HG03103 (cell line): ENCODE measurements around the gene FKBP14.

Experiments used
- ATAC-seq: cut with Tn5 transposase; IDR thresholded peaks from one replicate; pipeline ENCODE4 v1.9.1; 2021; ENCODE audit warnings: low read depth; ENCODE audit not compliant: unreplicated experiment

FKBP14 gene

DNA sequence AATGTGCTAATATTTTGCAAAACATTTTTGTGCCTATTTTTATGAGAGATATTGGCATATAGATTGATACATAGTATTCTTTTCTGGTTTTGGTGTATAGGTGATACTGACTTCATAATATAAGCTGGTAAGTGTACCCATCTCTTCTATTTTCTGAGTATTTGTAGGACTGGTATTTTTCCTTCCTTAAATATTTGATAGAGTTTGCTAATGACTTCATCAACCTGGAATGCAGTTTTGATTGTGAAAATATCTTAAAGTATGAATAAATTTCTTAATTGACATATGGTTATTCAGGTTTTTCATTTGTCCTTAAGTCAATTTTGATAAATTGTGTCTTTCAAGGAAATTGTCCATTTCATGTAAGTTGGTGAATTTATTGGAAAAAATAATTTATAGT is 30.9 kb downstream of the FKBP14 start:
- no peak for ATAC-seq

DNA sequence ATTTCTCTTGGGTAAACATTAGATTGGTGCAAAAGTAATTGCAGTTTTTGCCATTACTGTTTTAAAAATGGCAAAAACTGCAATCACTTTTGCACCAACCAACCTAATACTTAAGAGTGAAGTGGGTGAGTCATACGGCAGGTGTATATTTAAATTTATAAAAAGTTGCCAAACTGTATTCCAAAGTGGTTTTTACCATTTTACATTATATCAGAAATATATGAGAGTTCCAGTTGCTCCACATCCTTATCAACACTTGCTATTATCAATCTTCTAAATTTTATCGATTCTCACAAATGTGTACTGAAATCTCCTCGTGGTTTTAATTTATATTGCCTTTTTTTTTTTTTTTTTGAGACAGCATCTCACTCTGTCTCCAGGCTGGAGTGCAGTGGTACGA is 33.4 kb downstream of the FKBP14 start:
- no peak for ATAC-seq

DNA sequence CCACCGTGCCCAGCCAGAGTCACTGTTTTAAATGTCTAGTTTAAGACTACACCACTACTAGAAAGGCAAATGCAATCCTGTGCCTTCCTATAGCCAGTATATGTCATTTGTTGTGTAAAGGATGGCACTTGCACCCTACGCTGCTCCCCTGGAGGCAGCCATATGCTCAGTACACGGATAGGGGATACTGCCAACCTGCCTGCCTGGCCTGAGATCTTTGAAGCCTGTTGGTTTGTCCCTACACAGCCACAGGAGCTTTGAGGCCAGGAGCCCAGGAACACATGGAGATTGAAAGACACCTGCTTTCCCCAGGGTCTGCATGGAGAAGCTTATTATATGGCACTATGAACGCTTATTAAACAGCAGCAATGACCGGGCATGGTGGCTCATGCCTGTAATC is 34.6 kb downstream of the FKBP14 start:
- no peak for ATAC-seq

DNA sequence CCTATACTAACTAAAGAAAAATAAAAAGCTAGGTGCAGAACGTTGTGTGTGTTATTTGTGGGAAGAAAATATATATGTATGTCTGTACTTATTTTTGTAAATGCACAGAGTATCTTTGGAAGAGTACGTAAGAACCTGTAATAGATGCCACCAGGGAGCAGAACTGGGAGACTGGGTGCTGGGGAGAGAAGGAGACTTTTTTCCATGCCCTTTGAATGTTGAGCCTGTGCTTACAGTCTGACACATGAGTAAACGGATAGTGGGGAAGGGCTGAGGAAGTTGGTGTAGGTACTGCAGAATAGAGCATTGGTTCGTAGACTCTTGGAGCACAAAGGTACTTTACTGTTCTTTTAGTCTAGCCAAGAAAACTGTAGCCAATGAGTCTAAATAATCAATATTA is 35.6 kb downstream of the FKBP14 start:
- ATAC-seq, result no peak

DNA sequence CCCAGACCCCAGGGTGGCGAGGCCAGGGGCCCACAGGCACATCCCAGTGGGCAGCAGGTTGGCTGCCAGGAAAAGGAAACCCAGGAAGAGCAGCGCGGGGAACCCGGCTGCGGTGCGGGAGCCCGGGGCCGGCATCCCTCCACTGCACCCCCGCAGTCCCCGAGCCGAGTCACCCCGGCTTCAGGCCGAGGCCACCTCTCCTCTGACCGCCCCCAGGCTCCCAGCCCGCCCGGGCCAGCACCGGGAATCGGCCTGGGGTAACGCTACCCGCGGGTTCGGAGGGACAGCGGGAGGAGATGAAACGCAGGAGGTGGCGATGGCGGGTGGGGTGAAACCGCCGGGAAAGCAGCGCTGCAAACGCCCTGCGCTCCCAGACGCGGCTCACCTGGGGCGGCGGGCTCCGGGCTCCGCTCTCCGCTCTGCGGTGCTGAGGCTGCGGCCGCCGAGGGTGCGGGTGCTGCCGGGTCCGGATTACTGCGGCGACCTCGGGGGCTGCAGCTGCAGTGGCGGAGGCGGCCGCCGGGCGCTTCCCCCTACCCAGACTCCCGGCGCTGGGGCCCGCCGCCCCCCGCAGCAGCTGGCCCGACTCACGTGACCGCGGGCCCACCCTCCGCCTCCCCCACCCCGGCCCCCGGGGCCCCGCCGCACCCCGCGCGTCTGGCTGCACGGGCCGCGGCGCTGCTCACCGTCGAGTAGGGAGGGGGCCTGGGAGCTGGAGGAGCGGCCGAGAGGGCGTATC is 37.1 kb downstream of the FKBP14 start, which contains the start of gene SCRN1:
Gene SCRN1 (minus strand): TSS at position 545 of the 739 bp plus-strand sequence. CDS start 20,734 bp downstream, outside the sequence.
- ATAC-seq, result peak; percentile 37

DNA sequence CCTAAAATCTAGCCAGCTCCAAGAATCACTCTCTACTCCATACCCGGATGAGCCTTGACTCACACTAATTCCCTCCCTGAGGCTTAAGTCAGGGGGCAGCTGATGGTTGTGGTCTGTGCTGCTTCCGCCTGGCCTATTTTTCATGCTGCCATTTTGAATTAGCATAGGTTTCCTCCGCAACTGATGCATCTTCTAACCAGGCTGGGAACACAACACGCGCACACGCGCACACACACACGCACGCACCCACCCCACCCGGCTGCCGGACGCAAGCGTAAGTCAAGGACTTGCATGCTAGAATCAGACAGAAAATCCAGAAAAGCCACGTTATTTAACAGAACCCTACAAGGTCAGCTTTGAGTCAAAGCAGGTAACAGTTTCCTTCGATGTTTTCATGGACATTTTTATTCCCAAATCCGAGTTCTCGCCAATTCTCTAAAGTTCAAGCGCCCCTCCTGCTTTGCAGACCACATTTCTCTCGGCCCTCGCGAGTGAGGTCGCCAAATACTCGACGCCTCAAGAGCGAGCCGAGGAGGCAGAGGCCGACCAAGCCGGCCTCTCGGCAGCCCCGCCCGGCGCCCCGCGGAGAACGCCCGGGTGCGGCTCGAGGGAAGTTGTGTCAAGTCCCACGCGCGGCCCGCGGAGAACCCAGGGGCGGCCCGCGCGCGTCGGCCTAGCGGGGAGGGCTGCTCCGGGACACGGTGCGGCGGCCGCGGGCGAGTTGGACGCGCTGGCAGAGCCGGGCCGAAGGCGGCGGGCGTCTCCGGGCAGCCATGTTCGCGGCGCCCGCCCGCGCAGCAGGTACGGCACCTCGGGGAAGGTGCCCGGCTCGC is 37.9 kb downstream of the FKBP14 start:
- ATAC-seq, result peak; percentile 22

DNA sequence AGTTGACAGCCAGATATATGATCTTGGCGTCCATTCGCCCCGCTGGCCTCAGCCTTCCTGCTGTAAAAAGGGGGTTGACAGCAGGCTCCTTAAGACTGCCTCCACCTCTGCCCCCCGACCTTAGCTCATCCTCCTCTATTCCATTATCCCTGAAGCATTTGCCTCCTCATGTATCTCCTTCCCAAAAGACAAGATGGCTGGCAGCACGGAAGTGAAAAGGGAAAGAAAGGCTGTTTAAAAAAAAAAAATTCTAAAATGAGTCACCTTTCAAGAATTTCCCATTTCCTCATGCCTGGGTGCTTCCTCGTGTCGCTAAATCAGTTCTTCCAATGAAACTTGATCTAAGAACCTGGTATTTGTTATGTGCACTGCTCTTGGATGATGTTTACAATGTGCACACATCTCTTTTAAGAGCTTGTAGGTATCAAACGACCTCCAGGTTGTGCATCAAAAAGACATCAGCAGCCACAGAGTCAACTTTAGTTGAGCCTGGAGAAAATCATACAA is 38.6 kb downstream of the FKBP14 start:
- ATAC-seq, result no peak

DNA sequence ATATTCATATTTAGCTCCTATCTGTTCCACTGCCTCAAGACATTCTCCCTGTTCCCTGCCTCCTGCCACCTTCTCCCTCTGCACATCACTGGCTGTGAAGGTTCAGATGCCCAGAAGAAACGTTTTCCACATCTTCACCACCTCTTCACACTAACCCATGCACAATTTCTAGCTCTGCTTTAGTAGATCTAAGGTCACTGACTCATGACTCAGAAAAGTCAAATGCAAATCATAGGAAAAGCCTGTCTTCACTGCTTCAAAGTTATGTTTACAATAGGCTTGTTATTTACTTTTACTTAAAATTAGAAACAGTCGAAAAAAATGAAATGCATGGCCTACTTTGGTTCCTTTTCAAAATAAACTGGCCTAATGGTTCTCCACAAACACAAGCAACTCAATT is 39.4 kb downstream of the FKBP14 start:
- no peak for ATAC-seq

DNA sequence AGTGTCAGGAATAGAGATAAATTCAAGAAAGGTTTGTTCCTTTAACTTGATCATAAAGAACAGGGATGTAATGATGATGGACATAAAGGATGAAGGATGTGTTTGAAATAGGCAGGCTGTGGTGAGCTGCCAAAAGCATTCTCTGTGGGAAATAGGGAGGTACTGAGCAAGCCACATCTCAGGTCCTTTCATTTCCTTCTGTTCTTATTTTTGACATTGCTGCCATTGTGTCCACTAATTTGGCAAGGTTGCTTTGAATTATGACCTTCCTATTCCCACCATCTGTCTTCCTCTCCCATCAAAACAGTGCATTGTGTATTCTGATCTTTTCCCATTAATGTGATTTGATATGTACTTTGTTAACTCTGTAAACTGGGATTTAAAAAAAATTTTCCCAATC is 46.4 kb downstream of the FKBP14 start:
- no peak for ATAC-seq

DNA sequence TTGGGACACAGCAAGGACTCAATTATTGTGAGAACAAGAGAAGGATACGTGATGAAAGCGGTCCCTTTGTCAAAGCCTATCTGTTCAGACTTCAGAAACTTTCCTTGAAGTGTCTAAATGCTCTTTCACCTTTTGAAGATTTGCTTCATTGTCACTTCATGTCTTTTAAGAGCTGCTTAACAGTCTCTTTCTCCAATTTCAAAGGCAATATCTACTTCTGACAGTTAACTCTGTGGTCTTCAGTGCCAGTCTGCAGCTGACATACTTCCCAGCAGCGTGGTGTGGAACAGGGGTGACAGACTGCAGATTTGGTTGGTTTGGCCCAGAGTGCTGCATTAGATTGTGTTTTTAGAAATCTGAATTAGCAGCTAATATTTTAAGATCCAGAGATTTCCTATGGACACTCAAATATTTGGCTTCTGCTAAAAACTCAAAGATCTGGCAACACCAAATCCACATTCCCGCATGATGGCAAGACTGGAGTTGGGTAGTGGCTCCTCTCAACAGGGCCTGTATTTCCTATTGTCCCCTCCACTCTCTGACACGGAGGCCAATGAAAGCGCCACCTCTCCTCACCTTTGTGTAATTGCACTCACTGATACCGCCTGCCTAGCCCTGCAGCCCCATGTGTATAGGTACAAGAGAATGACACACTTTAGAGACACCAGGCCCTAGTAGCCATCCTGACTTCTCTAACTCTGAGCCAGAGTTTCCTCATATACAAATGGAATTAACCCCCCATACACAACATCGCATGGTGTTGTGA is 48.4 kb downstream of the FKBP14 start:
- ATAC-seq, result no peak

DNA sequence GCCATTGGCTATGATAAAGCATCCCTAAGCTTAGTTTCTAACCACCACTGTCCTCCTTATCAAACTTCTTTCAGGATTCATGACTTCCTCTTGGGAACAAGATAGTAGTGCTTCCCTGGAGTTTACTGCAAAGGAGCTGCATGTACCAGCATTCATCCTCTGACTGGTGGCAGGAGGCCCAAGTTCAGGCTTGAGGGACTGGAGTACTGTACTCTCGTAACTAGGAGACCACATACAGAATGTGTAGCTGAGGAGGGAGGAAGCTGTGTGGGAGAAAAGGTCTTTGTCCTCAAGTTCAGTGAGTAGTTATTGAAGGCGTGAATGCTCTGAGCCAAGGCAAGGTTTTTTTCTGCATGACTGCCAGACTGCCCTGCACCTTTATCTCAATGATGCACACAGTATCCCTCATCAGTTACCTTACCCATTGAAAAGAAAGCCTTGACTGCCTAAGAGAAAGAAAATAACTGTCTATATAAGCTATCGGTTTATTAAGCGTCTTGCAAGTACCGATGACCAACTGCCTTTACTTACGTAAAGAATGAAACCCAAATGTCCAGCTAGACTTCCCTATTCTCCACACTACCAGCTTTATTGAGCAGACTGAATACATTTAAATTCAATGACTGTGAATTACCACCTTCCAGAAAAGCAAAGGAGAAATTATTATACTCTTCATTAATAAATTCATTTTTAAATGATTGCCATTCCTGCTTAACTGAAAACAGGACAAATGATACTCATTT is 49.7 kb downstream of the FKBP14 start:
- ATAC-seq, result no peak

DNA sequence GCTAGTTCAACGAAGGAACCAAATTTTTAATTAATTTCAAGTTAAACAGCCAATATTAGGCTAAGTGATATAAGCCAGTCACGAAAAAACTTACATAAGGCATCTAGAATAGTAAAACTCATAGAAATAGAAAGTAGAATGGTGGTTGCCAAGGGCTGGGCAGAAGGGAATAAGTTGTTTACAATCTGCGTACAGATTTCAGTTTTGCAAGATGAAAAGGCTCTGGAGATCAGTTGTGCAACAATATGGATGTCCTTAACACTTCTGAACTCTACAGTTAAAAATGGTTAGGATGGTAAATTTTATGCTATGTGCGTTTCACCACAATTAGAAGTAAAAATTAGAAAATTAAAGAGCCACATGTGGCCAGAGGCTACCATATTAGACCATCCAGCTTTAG is 50.2 kb downstream of the FKBP14 start:
- no peak for ATAC-seq

DNA sequence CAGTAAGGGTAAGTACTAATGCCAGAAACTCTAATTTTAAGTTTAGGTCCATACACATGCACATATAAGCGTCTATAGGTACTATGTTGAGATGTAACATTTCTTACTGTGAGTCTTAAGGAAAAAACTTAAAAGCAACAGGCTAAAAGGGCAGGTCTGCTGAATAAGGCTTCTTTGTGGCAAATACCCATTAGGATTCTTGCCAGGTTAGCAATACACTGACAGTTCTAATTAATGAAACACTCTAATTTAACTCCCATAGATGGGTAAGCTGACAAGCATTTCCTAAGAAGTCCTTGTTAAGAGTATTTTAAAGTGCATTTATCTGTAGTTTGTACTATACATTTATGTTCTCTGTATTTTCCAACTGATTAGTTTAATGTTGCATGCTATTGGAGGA is 50.9 kb downstream of the FKBP14 start:
- ATAC-seq, result no peak

DNA sequence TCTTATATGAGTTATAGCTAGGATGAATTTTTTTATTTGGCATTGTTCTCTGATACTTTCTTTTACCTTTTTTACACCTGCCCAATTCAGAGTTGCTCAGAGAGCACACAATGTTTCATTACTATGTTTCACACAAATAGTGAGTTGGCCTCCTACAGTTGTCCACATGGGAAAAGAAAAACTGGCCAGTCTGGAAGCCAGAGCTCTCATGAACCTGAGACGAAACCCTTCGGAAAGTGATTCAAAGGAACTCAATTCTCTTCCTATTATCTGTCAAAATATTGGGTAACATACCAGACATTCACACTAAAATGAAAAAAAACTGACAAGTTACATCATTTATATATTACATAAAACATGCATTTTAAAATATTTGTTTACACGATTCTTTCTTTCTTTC is 52.2 kb downstream of the FKBP14 start:
- ATAC-seq, result no peak

DNA sequence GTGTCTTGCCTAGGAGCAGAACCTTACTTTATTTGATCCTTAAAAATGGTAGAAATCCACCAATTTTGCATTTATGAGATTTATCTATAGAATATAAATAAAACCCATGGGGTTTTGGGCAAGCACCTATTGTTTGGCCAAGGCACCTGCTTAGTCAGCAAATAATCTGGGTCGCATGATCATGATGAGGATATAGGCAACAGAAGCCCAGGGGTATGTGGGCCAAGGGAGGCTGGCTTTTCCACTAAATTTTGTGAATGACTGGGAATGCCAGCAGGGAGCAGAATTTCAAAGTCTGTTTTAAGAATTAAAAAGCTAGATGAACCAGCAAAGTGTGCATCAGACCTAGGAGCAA is 54.2 kb downstream of the FKBP14 start:
- ATAC-seq, result no peak

DNA sequence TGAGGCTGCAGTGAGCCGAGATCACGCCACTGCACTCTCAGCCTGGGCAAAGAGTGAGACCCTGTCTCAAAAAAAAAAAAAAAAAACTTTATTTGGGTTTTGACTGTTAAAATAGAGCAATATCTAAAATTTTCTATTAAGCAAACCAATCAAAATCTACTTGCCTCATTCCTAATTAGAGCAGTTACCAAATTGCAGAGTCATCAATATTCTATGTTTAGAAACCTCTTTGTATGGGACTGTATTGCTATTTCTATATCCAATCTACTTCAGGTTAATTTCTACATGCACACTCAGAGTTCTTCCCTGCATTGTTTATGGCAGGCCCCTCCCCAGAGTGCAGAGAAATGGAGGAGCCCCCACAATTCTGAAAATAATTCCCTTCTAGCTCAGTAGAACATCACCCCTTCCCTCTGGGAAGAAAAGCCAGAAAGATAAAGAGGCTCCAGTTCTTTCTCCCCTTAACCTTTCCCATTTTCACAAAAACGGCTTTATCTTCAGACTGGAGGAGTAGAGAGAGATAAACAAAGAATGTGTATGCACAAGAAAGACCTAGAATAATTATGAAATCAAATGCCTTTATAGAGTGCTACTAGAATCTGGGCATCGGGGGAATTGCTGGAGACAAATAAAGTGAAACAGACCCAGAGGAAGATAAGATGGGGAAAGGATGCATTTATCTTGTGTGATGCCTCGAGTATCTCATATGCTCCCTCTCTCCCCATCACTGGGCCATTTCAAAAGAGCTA is 54.8 kb downstream of the FKBP14 start:
- no peak for ATAC-seq

DNA sequence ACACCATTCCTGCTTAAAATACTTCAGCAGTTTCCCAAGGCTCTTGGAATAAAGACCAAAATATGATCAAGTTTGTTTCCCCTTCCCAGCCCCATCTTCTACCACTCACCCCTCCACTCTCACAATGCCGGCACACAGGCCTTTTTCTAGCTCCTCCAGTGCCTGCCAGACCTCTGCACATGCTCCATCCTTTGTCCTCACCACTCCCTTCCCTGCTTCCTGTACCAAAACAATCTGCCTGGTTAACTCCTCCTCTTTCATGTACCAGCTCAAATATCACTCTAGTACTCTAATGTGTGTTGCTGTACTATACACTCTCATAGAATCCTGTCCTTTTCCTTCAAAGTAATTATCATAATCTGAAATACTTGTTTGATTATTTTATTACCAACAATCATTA is 56.3 kb downstream of the FKBP14 start:
- no peak for ATAC-seq

DNA sequence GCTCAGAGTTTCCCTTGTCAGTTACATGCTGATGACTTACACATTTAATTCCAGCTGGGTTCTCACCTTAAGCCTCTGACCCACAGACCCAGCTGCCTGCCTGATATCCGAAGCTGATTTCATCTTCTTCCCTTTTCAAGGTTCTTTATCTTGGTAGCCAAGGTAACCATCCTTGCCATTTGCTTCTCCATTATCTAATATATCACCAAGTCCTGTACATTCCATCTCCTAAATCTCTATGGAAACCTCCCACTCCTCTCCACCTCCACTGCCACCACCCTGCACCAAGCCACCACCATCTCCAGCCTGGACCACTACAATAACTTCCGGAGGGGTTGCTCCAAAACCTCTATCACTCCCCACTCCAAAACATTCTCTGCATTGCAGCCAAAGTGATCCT is 56.8 kb downstream of the FKBP14 start:
- no peak for ATAC-seq

DNA sequence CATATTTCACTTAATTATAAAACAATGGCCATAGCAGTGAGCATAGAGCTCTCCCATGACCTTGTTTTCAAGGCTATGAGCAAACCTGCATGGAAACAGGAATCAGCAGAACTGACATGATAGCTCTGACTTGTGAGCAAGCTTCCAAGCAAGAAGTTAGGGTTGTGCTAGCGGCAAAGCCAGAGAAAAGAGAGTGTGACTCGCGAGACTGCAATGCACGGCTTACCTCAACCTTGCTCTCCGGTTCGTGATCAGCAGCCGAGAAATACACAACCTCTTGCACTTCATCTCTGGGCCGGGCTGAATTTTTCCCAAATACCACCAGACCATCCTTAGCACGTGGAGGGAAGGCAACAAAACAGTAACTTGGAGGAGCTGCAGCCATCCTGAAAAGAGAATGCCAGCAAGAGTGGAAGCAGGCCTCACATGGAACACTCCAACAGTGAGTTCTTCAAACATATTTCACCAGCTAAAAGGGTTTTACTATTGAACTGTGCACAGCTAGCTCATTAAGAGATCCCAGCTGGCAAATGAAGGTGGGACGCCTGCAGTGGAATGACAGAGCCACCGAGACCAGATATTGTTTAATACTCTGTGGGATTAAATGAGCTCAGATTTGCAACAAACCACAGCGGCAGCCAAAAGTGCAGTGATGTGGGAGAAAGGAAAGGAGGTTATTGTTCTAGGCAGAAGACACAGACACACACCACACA is 57.7 kb downstream of the FKBP14 start:
- ATAC-seq, result no peak
